Panc1 (cell line): ENCODE results near the gene CFD. TPM values are rescaled to one million over a fixed set of nuclear protein-coding genes. Genes with fewer than 3 reads are reported as not detected.

Experiments
- ATAC-seq: fragments of 200-7000 bp; cut with Tn5 transposase; 2 replicates; pipeline ENCODE4 v1.9.1; 2020; ENCODE audit warnings: mild to moderate bottlenecking, moderate library complexity
- BruUV-seq: library from RNA; stranded (reverse); fragments of 400-500 nt; replicated peaks from 2 replicates; lab custom pipeline; 2021; lab: Mats Ljungman, UMichigan
- CTCF ChIA-PET: fragments of 300-600 bp; sonication (Branson Sonifier 250); formaldehyde crosslinking; loops from one replicate; lab custom pipeline; 2022; ENCODE audit warnings: antibody characterized with exemption; lab: Charles Lee
- POLR2A ChIA-PET: fragments of 300-600 bp; sonication (Branson Sonifier 250); formaldehyde crosslinking; loops from one replicate; lab custom pipeline; 2022; ENCODE audit warnings: antibody characterized with exemption; lab: Charles Lee
- DNase-seq: peaks from one replicate; pipeline ENCODE4 v3.0.0-alpha.2; 2010; ENCODE audit warnings: low read depth, low spot score
- H3K27ac ChIP-seq: 2 replicates; pipeline ENCODE4 v1.5.1; 2011; ENCODE audit warnings: mild to moderate bottlenecking, low read length, inconsistent platforms
- H3K27me3 ChIP-seq: fragments of 200-500 bp; sonication (Bioruptor generic); 2 replicates; pipeline ENCODE4 v1.6.0; 2014; ENCODE audit warnings: low read length, inconsistent platforms; ENCODE audit not compliant: control insufficient read depth, insufficient read depth
- H3K36me3 ChIP-seq: fragments of 200-500 bp; sonication (Bioruptor generic); 2 replicates; pipeline ENCODE4 v1.5.1; 2014; ENCODE audit warnings: inconsistent platforms, mild to moderate bottlenecking, low read length, moderate library complexity; ENCODE audit not compliant: control insufficient read depth, insufficient read depth
- H3K4me1 ChIP-seq: 2 replicates; pipeline ENCODE4 v1.5.1; 2011; ENCODE audit warnings: inconsistent platforms, mild to moderate bottlenecking, low read length, moderate library complexity; ENCODE audit not compliant: control insufficient read depth, insufficient read depth
- H3K4me3 ChIP-seq, 2 experiments: 2 replicates each; pipeline ENCODE4 v1.5.1; 2011 to 2012; ENCODE audit warnings: low read depth in 2 of 2, low read length in 2 of 2, mild to moderate bottlenecking in 2 of 2, inconsistent platforms in 1 of 2, moderate library complexity in 1 of 2
- H3K9me3 ChIP-seq: fragments of 200-500 bp; sonication (Bioruptor generic); 2 replicates; pipeline ENCODE4 v1.5.1; 2014; ENCODE audit warnings: low read depth, mild to moderate bottlenecking, inconsistent platforms, low read length, moderate library complexity; ENCODE audit not compliant: control insufficient read depth, insufficient read depth
- CTCF ChIP-seq: fragments of 450-650 bp; IDR thresholded peaks from 2 replicates; pipeline ENCODE4 v1.5.1; 2017; ENCODE audit warnings: mild to moderate bottlenecking
- POLR2AphosphoS5 ChIP-seq: IDR thresholded peaks from 2 replicates; pipeline ENCODE4 v1.6.1; 2012; ENCODE audit warnings: mild to moderate bottlenecking, low read depth, low read length, moderate library complexity
- REST ChIP-seq, 2 experiments: IDR thresholded peaks; 2 replicates each; pipeline ENCODE4 v1.6.1; 2011 to 2012; ENCODE audit warnings: low read depth in 2 of 2, control low read depth in 1 of 2, low read length in 1 of 2, mild to moderate bottlenecking in 1 of 2, moderate library complexity in 1 of 2; ENCODE audit not compliant: insufficient read depth in 1 of 2
- SIN3A ChIP-seq: IDR thresholded peaks from 2 replicates; pipeline ENCODE4 v1.6.1; 2012; ENCODE audit warnings: low read depth, mild to moderate bottlenecking, low read length, moderate library complexity, borderline replicate concordance; ENCODE audit not compliant: insufficient read depth
- TCF7L2 ChIP-seq: IDR thresholded peaks from 2 replicates; pipeline ENCODE4 v1.6.1; 2011; ENCODE audit warnings: mild to moderate bottlenecking, low read depth, low read length, inconsistent platforms
- in situ Hi-C: cut with HindIII; loops from 2 replicates; pipeline ENCODE4 v1.10.0; 2016; ENCODE audit warnings: low sequenced_read_pairs, low pct_unique_long_range_greater_than_20kb
- intact Hi-C: fragments of 100-400 bp; cut with micrococcal nuclease; formaldehyde crosslinking; loops from one replicate; pipeline ENCODE4 v1.10.0; 2022; ENCODE audit not compliant: unreplicated experiment
- total RNA-seq: library from RNA; stranded (reverse); gene quantifications from one replicate; pipeline ENCODE4 v1.2.1, GENCODE V29; 2021; ENCODE audit not compliant: unreplicated experiment

The CFD gene
- total RNA-seq, 1 experiment from 2014 or later: 9.9 TPM

- DNase-seq (no peak), ATAC-seq (no peak)
- H3K4me3 ChIP-seq: no peak overlapping the region
- in situ Hi-C loops (no loop called here), intact Hi-C loops (no loop called here)
- no TSS peak for BruUV-seq
- H3K27me3 ChIP-seq: no peaks in the 10 kb centered on the region
- ChIA-PET POLR2A (no interaction called here), CTCF (no interaction called here)
- no peaks in the 10 kb centered on the region for H3K4me1 ChIP-seq
- TF ChIP-seq SIN3A: no peak
- no peak for TF ChIP-seq CTCF
- no peak for TF ChIP-seq TCF7L2
- TF ChIP-seq REST (IDR thresholded peaks at IDR 0.05; ENCODE audit: insufficient read depth in 1 of 2, low read depth in 2 of 2, low read length in 1 of 2): no peak
- no peak overlapping the region for H3K27ac ChIP-seq
- no peaks in the 10 kb centered on the region for H3K36me3 ChIP-seq
- H3K9me3 ChIP-seq: no peaks in the 10 kb centered on the region
Observed at GRCh38 chr19:887599-887998, 28.1 kb downstream of the CFD start.

- intact Hi-C loops: no loop called here
- TSS peak; percentile 70 for BruUV-seq
- no peaks in the 10 kb centered on the region for H3K27me3 ChIP-seq
- no peaks in the 10 kb centered on the region for H3K4me1 ChIP-seq
- H3K4me3 ChIP-seq: no peak overlapping the region
- no peak overlapping the region for H3K27ac ChIP-seq
- DNase-seq (no peak), ATAC-seq (no peak)
- TF ChIP-seq TCF7L2 (no peak), POLR2AphosphoS5 (no peak), REST (IDR thresholded peaks at IDR 0.05; ENCODE audit: insufficient read depth in 1 of 2, low read depth in 2 of 2, low read length in 1 of 2) (no peak), CTCF (no peak), SIN3A (no peak)
- no peaks in the 10 kb centered on the region for H3K36me3 ChIP-seq
- no peaks in the 10 kb centered on the region for H3K9me3 ChIP-seq
- POLR2A ChIA-PET: no interaction called here
- in situ Hi-C loops: no loop called here
- CTCF ChIA-PET: no interaction called here
Observed at GRCh38 chr19:888581-889385, 29.3 kb downstream of the CFD start.
